Measurements from ENCODE around the gene FGF19. TPM values are rescaled to one million over a fixed set of nuclear protein-coding genes. Genes with fewer than 3 reads are reported as not detected.

The FGF19 gene
- total RNA-seq, 1 donor from 2014 or later, result not detected

DNA sequence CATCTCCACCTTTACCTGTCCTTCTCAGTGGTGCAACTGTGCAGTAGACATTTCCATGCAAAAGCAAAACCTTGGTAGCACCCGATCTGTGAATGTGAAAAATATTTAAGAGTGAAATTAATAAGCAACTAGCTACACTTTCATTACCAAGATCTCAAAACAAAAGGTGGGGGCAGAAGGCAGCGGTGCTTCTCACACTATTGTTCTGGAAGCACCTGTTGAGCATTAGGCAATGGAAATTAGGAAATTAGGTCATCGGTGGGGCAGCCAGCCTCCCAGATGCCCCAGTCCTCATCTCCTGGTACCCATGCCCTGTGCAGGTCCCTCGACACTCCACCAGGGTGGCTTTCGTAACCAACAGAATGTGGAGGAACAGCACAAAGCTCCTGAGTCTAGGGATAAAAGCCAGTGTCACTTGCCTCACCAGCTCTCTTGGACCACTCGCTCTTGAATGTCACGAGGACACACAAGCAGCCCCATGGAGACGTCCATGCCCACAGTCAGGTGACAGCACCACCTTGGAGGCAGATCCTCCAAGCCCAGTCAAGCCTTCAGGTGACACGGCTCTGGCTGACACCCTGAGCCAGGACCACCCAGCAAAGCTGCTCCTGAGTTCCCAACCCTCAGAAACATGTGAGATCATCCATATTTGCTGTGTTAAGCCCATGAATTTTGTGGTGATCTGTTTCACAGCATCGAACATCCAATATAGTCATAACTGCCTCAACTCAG, 31.9 kb downstream of the FGF19 start:
- CTCF ChIA-PET, result interaction anchor here (2.2 to 2.4 kb wide), 2 partner anchors 28 to 570 kb away, joined by 13 to 17 read pairs; no protein-coding TSS in a partner anchor
- TF ChIP-seq, protein P1, sequence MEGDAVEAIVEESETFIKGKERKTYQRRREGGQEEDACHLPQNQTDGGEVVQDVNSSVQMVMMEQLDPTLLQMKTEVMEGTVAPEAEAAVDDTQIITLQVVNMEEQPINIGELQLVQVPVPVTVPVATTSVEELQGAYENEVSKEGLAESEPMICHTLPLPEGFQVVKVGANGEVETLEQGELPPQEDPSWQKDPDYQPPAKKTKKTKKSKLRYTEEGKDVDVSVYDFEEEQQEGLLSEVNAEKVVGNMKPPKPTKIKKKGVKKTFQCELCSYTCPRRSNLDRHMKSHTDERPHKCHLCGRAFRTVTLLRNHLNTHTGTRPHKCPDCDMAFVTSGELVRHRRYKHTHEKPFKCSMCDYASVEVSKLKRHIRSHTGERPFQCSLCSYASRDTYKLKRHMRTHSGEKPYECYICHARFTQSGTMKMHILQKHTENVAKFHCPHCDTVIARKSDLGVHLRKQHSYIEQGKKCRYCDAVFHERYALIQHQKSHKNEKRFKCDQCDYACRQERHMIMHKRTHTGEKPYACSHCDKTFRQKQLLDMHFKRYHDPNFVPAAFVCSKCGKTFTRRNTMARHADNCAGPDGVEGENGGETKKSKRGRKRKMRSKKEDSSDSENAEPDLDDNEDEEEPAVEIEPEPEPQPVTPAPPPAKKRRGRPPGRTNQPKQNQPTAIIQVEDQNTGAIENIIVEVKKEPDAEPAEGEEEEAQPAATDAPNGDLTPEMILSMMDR (IDR thresholded peaks at IDR 0.05), result no peak
- Mint-ChIP-seq H3K27me3 (peaks cover 1% of the 10 kb centered on the region), H3K4me1 (peaks cover 32% of the 10 kb centered on the region), H3K27ac (no peak overlapping the region), H3K9me3 (no peaks in the 10 kb centered on the region), H3K36me3 (ENCODE audit: low read depth) (peaks cover 58% of the 10 kb centered on the region), H3K4me3 (no peak overlapping the region)
- DNase-seq, result no peak
- intact Hi-C loops (cut with micrococcal nuclease), result loop anchor here (10.0 kb wide), 2 partner anchors 827 to 1773 kb away; partner anchors contain the start of genes CPT1A and DHCR7
- ATAC-seq (ENCODE audit: low read depth), result no peak
- POLR2A ChIA-PET, result interaction anchor here (0.6 kb wide), 1 partner anchor 230 kb away, joined by 3 read pairs; no protein-coding TSS in a partner anchor

DNA sequence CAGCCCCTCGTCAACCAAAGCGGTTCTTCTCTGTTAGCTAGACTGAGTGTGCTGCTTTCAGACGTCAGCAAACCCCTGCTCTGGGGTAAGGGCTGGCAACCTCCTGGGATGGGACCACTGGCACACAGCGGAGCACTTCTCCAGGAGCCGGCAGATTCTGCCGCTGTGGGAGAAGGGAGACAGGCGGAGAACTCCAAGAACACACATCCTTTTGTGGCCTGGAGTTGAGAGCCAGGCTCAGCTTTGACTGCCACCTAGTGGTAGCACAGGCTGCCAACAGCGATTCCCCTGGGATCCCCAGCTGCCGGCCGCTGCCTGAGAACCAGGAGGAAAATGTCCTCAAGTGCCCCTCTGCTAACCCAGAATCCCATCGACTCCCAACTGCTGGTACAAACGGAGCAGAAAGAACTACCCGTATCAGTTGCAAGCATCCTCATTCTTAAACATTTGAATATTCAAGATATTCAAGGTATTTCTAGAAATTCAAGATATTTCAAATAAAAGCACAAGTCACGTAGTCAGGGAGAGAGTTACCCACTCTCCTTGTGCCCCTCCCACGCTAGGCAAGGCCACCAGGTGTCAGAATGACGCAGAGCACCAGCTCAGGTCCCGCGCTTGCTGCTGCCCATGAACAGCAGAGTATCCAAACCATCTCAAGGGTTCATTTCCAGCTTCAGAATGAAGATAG, 33.5 kb downstream of the FGF19 start:
- peak; percentile 31 for ATAC-seq (ENCODE audit: low read depth)
- TF ChIP-seq, protein P1 (IDR thresholded peaks at IDR 0.05), result peak; percentile 27
- no peak overlapping the region for H3K27ac Mint-ChIP-seq
- ChIA-PET CTCF (interaction anchor here (0.6 to 2.4 kb wide), 14 partner anchors 8 to 944 kb away, joined by 3 to 17 read pairs (median 3); no protein-coding TSS in a partner anchor), POLR2A (no interaction called here)
- peaks cover 69% of the 10 kb centered on the region for H3K36me3 Mint-ChIP-seq (ENCODE audit: low read depth)
- H3K27me3 Mint-ChIP-seq, result peaks cover under 1% of the 10 kb centered on the region
- intact Hi-C loops (cut with micrococcal nuclease), result loop anchor here (1.0 to 10.0 kb wide), 3 partner anchors 569 to 1774 kb away; partner anchors contain the start of genes CPT1A and DHCR7
- DNase-seq, result peak; percentile 58
- peak overlapping the region; percentile 24 for H3K4me3 Mint-ChIP-seq
- no peaks in the 10 kb centered on the region for H3K9me3 Mint-ChIP-seq
- H3K4me1 Mint-ChIP-seq, result peaks cover 28% of the 10 kb centered on the region

DNA sequence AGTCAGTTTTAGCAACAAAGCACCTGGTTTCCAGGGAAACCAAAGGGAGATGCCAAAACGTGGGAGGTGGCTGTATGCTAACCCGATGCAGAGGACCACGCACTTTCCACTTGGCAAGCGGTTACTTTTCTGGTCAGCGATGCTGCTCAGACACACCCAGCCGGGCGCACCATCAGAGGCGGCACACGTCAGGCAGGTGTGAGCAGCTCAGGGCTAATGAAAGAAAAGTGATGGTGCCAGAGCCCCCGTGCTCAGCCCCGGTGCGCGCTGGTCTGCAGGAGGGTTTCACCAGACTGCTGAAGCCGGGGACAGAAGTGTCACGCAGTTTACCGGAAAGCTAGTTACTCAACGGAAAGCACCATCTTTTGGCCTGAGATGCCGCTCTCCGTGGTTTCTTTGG, 34.3 kb downstream of the FGF19 start:
- peaks cover 74% of the 10 kb centered on the region for H3K36me3 Mint-ChIP-seq (ENCODE audit: low read depth)
- ATAC-seq (ENCODE audit: low read depth), result no peak
- intact Hi-C loops (cut with micrococcal nuclease), result no loop called here
- no peak for DNase-seq
- H3K9me3 Mint-ChIP-seq, result no peaks in the 10 kb centered on the region
- ChIA-PET POLR2A (interaction anchor here (0.7 kb wide), 1 partner anchor 1456 kb away, joined by 3 read pairs; no protein-coding TSS in a partner anchor), CTCF (interaction anchor here (0.7 to 2.2 kb wide), 5 partner anchors 11 to 568 kb away, joined by 3 to 17 read pairs (median 3); no protein-coding TSS in a partner anchor)
- H3K27ac Mint-ChIP-seq, result no peak overlapping the region
- no peaks in the 10 kb centered on the region for H3K27me3 Mint-ChIP-seq
- TF ChIP-seq, protein P1 (IDR thresholded peaks at IDR 0.05), result no peak
- peaks cover 23% of the 10 kb centered on the region for H3K4me1 Mint-ChIP-seq
- no peak overlapping the region for H3K4me3 Mint-ChIP-seq

DNA sequence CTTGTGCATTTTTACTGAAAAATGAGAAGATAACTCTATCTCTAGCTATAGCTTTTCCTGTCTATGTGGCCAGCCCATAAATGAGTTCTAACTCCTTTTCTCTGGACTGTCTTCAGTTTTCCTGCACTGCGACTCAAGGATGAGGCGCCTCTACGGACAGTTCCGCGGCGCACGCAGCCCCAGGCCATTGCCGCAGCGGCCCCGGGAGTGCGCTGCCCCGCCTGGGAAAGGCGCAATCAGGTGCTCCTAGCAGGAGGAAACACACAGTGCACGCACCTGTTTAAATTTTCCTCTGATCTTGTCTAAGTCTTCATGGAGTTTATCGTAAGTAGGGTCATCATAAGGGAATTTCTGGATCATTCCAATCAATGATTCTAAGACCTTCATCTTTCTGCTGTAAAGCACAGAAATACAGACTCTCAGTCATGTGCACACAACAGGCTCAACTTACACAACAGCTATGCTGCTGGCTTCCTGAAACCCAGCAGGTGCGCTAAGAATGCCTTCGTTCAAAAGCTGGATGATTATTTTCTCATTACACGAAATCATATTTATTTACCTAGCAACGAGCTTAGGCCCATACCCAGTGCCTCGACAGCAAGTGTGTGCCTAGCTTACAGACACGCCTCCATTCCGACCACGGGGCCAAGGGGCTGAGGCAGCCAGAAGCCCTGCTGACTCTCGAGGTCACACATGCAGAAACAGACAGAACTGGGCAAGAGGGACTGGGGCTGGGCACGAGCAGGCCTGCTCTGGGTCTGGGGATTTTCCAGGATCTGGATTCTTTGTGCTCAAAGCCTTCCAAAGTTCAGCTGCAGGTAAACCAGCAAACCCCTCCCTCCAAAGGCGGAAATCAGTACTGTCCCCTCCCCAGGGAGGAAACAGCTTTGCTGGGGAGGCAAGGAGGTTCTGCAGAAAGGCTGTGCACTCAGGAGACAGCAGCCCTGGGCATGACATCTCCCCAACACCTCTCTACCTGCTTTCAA, 35.9 kb downstream of the FGF19 start:
- no peak for DNase-seq
- H3K27me3 Mint-ChIP-seq, result no peaks in the 10 kb centered on the region

More for the DNA sequence above, 35.9 kb downstream of the FGF19 start:
- ChIA-PET CTCF (interaction anchor here (1.2 kb wide), 1 partner anchor 566 kb away, joined by 3 read pairs; no protein-coding TSS in a partner anchor), POLR2A (no interaction called here)
- no peak for ATAC-seq (ENCODE audit: low read depth)
- Mint-ChIP-seq H3K9me3 (no peaks in the 10 kb centered on the region), H3K27ac (no peak overlapping the region), H3K4me3 (no peak overlapping the region), H3K36me3 (ENCODE audit: low read depth) (peaks cover 84% of the 10 kb centered on the region), H3K4me1 (peaks cover 9% of the 10 kb centered on the region)
- intact Hi-C loops (cut with micrococcal nuclease), result no loop called here
- TF ChIP-seq, protein P1 (IDR thresholded peaks at IDR 0.05), result no peak

Data from activated B cell treated with CpG ODN at 0.5 μM for 24 hours (primary cell).